Liver (tissue), 3 donors: ENCODE results near the gene ENAH.
A peak's percentile ranks its signal among the peaks of the same experiment; 100 is the strongest.

ENCODE experiments used
- ATF3 ChIP-seq: IDR thresholded peaks from 2 replicates; pipeline ENCODE4 v1.6.1; 2016; ENCODE audit warnings: antibody characterized with exemption
- CTCF ChIP-seq: fragments of 150-350 bp; IDR thresholded peaks from 2 replicates; pipeline ENCODE4 v1.5.1; 2017; ENCODE audit warnings: improper control_type of control experiment, low read depth, low read length; ENCODE audit not compliant: missing input control
- EGR1 ChIP-seq, 2 donors: IDR thresholded peaks; 2 replicates each; pipeline ENCODE4 v1.6.1; 2016 to 2018; ENCODE audit warnings: antibody characterized with exemption in 2 of 2, low read depth in 2 of 2
- GABPA ChIP-seq, 2 donors: IDR thresholded peaks in 1 of 2; conservative IDR thresholded peaks in 1 of 2; 2 replicates each; pipeline ENCODE4 v1.6.1; 2016; ENCODE audit warnings: antibody characterized with exemption in 2 of 2, mild to moderate bottlenecking in 1 of 2, moderate library complexity in 1 of 2
- HNF4A ChIP-seq, 2 donors: conservative IDR thresholded peaks; 2 replicates each; pipeline ENCODE4 v1.6.1; 2016; ENCODE audit warnings: antibody characterized with exemption in 2 of 2, mild to moderate bottlenecking in 2 of 2
- MAX ChIP-seq: IDR thresholded peaks from 2 replicates; pipeline ENCODE4 v1.6.1; 2016; ENCODE audit warnings: antibody characterized with exemption
- RAD21 ChIP-seq, 2 donors: IDR thresholded peaks; 2 replicates each; pipeline ENCODE4 v1.6.1; 2016; ENCODE audit warnings: antibody characterized with exemption in 2 of 2, mild to moderate bottlenecking in 2 of 2
- REST ChIP-seq: IDR thresholded peaks from 2 replicates; pipeline ENCODE4 v1.6.1; 2016; ENCODE audit warnings: antibody characterized with exemption, mild to moderate bottlenecking
- RXRA ChIP-seq, 2 donors: IDR thresholded peaks; 2 replicates each; pipeline ENCODE4 v1.6.1; 2017 to 2018; ENCODE audit warnings: antibody characterized with exemption in 2 of 2, mild to moderate bottlenecking in 1 of 2
- TAF1 ChIP-seq: conservative IDR thresholded peaks from 2 replicates; pipeline ENCODE4 v1.6.1; 2016; ENCODE audit warnings: antibody characterized with exemption, mild to moderate bottlenecking
- YY1 ChIP-seq: IDR thresholded peaks from 2 replicates; pipeline ENCODE4 v1.6.1; 2016; ENCODE audit warnings: antibody characterized with exemption, mild to moderate bottlenecking
- TF ChIP-seq, protein P1 (sequence below): IDR thresholded peaks from 2 replicates; pipeline ENCODE4 v1.6.1; 2016; ENCODE audit warnings: antibody characterized with exemption
- donor health status: healthy.
- donor health status: healthy.

- TF ChIP-seq EGR1 (IDR thresholded peaks at IDR 0.05; ENCODE audit: low read depth in 2 of 2): no peak
- peak; percentile 71 for TF ChIP-seq CTCF
- TF ChIP-seq, protein P1, sequence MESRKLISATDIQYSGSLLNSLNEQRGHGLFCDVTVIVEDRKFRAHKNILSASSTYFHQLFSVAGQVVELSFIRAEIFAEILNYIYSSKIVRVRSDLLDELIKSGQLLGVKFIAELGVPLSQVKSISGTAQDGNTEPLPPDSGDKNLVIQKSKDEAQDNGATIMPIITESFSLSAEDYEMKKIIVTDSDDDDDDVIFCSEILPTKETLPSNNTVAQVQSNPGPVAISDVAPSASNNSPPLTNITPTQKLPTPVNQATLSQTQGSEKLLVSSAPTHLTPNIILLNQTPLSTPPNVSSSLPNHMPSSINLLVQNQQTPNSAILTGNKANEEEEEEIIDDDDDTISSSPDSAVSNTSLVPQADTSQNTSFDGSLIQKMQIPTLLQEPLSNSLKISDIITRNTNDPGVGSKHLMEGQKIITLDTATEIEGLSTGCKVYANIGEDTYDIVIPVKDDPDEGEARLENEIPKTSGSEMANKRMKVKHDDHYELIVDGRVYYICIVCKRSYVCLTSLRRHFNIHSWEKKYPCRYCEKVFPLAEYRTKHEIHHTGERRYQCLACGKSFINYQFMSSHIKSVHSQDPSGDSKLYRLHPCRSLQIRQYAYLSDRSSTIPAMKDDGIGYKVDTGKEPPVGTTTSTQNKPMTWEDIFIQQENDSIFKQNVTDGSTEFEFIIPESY: no peak
- no peak for TF ChIP-seq REST
- no peak for TF ChIP-seq MAX
- no peak for TF ChIP-seq TAF1
- TF ChIP-seq RAD21 (IDR thresholded peaks at IDR 0.05): peak; percentile 82 to 84
- no peak for TF ChIP-seq GABPA (IDR thresholded peaks at IDR 0.05 in 1 of 2, conservative IDR thresholded peaks at IDR 0.05 in 1 of 2)
- no peak for TF ChIP-seq RXRA (IDR thresholded peaks at IDR 0.05)
- no peak for TF ChIP-seq YY1
- TF ChIP-seq HNF4A (conservative IDR thresholded peaks at IDR 0.05): no peak
- no peak for TF ChIP-seq ATF3
Measured at GRCh38 chr1:225554216-225554812, 98.6 kb downstream of the ENAH start.
